IMR-90 (cell line): ENCODE results near the gene SLC37A3.

ENCODE experiments used
- CEBPB ChIP-seq: IDR thresholded peaks from 2 replicates; pipeline ENCODE4 v1.6.1; 2012; ENCODE audit warnings: low read depth, low read length, improper control_type of control experiment
- FOS ChIP-seq: fragments of 150-350 bp; IDR thresholded peaks from 2 replicates; pipeline ENCODE4 v1.6.1; 2016; ENCODE audit warnings: low read depth, low read length
- MAFK ChIP-seq: IDR thresholded peaks from 2 replicates; pipeline ENCODE4 v1.6.1; 2012; ENCODE audit warnings: low read depth, low read length, improper control_type of control experiment
- MAZ ChIP-seq: IDR thresholded peaks from 2 replicates; pipeline ENCODE4 v1.6.1; 2012; ENCODE audit warnings: low read depth, mild to moderate bottlenecking, low read length, improper control_type of control experiment, moderate library complexity, borderline replicate concordance
- MXI1 ChIP-seq: IDR thresholded peaks from 2 replicates; pipeline ENCODE4 v1.6.1; 2012; ENCODE audit warnings: low read depth, mild to moderate bottlenecking, low read length, moderate library complexity, borderline replicate concordance
- POLR2A ChIP-seq: IDR thresholded peaks from 2 replicates; pipeline ENCODE4 v1.6.1; 2012; ENCODE audit warnings: mild to moderate bottlenecking, low read depth, low read length
- RAD21 ChIP-seq: IDR thresholded peaks from 2 replicates; pipeline ENCODE4 v1.6.1; 2012; ENCODE audit warnings: low read length, improper control_type of control experiment
- RCOR1 ChIP-seq: IDR thresholded peaks from 2 replicates; pipeline ENCODE4 v1.6.1; 2012; ENCODE audit warnings: mild to moderate bottlenecking, low read length, improper control_type of control experiment; ENCODE audit not compliant: insufficient replicate concordance
- SMC3 ChIP-seq: fragments of 150-350 bp; IDR thresholded peaks from 2 replicates; pipeline ENCODE4 v1.6.1; 2016; ENCODE audit warnings: low read depth, mild to moderate bottlenecking, antibody characterized with exemption, low read length, moderate library complexity
- TF ChIP-seq, protein P1 (sequence below): conservative IDR thresholded peaks from 2 replicates; pipeline ENCODE4 v1.5.1; 2012; ENCODE audit warnings: mild to moderate bottlenecking, low read depth, low read length, improper control_type of control experiment

DNA sequence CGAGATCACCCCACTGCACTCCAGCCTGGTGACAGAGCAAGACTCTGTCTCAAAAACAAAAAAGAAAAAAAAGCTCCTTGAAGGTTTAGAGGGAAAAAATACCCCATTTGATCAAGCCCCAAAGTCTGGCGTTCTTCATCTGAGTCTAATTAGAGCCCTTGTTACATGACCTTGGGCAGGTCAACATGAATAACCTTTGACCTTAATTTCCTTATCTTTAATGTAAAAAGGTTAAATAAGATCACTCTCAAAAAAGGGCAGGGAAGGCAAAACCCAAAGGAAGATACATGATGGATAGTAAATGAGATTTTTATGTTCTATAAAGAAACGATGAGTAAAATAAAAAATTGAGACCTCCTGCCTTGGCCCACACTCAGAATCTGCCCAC, 40.3 kb downstream of the SLC37A3 start:
- TF ChIP-seq MAZ: no peak
- no peak for TF ChIP-seq CEBPB
- TF ChIP-seq RCOR1: no peak
- TF ChIP-seq, protein P1, sequence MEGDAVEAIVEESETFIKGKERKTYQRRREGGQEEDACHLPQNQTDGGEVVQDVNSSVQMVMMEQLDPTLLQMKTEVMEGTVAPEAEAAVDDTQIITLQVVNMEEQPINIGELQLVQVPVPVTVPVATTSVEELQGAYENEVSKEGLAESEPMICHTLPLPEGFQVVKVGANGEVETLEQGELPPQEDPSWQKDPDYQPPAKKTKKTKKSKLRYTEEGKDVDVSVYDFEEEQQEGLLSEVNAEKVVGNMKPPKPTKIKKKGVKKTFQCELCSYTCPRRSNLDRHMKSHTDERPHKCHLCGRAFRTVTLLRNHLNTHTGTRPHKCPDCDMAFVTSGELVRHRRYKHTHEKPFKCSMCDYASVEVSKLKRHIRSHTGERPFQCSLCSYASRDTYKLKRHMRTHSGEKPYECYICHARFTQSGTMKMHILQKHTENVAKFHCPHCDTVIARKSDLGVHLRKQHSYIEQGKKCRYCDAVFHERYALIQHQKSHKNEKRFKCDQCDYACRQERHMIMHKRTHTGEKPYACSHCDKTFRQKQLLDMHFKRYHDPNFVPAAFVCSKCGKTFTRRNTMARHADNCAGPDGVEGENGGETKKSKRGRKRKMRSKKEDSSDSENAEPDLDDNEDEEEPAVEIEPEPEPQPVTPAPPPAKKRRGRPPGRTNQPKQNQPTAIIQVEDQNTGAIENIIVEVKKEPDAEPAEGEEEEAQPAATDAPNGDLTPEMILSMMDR: no peak
- no peak for TF ChIP-seq RAD21
- no peak for TF ChIP-seq POLR2A
- no peak for TF ChIP-seq MXI1
- TF ChIP-seq SMC3: no peak
- no peak for TF ChIP-seq FOS
- TF ChIP-seq MAFK: no peak
